Embryonic facial prominence (tissue), 1 donor: ENCODE data around the gene UBALD1.
"Not testable (repeated sequence)": the region's sequence is repeated elsewhere in the genome, so short reads cannot be mapped to it uniquely, and the experiment has no call there.

Source experiments
- DNase-seq: peaks from one replicate; pipeline ENCODE4 v3.0.0-alpha.2; 2016; ENCODE audit errors: extremely low spot score

Gene UBALD1

GRCh38 chr16:4614571-4615383 is at the start of gene UBALD1:
Gene UBALD1, minus strand, starts transcription at chr16:4614888. Its CDS starts 91 bp downstream, at chr16:4614797.
- DNase-seq: peak; percentile 56

- DNase-seq: no peak
These were observed 49.2 kb upstream of the UBALD1 start for GRCh38 chr16:4663777-4664465.

GRCh38 chr16:4663465-4663776 is 48.7 kb upstream of the UBALD1 start:
- DNase-seq: no peak

- no peak for DNase-seq
These were observed 47.0 kb upstream of the UBALD1 start for GRCh38 chr16:4661661-4662060.

- no peak for DNase-seq
These were observed 45.8 kb upstream of the UBALD1 start for GRCh38 chr16:4660454-4661007.

GRCh38 chr16:4659363-4660353 is 45.0 kb upstream of the UBALD1 start:
- DNase-seq: no peak

GRCh38 chr16:4656695-4657686 is 42.3 kb upstream of the UBALD1 start:
- no peak for DNase-seq

GRCh38 chr16:4656221-4656620 is 41.5 kb upstream of the UBALD1 start:
- no peak for DNase-seq

- DNase-seq: no peak
These were observed 41.1 kb upstream of the UBALD1 start for GRCh38 chr16:4655801-4656200.

- DNase-seq: no peak
These were observed 40.4 kb upstream of the UBALD1 start for GRCh38 chr16:4654964-4655590.

- DNase-seq: no peak
These were observed 39.6 kb upstream of the UBALD1 start for GRCh38 chr16:4654011-4654963.

GRCh38 chr16:4652561-4652960 is 37.9 kb upstream of the UBALD1 start:
- DNase-seq: no peak

- no peak for DNase-seq
These were observed 37.1 kb upstream of the UBALD1 start for GRCh38 chr16:4651827-4652226.

GRCh38 chr16:4650443-4651074 is 35.9 kb upstream of the UBALD1 start:
- DNase-seq: not testable (repeated sequence)

GRCh38 chr16:4649744-4650442 is 35.2 kb upstream of the UBALD1 start:
- no peak for DNase-seq

- no peak for DNase-seq
These were observed 34.2 kb upstream of the UBALD1 start for GRCh38 chr16:4648917-4649316.

GRCh38 chr16:4647644-4647980 is 32.9 kb upstream of the UBALD1 start:
- no peak for DNase-seq
